Right renal cortex interstitium (tissue), 3 donors: ENCODE data around the gene TOGARAM1. TPM values are rescaled to one million over a fixed set of nuclear protein-coding genes. Genes with fewer than 3 reads are reported as not detected.
A peak's percentile ranks its signal among the peaks of the same experiment; 100 is the strongest.

Experiments used
- DNase-seq, 3 donors: peaks; one replicate each; pipeline ENCODE4 v3.0.0-alpha.2; 2013; ENCODE audit warnings: low read depth in 3 of 3, low spot score in 2 of 3
- polyA plus RNA-seq, 3 donors: library from polyadenylated mRNA; unstranded; fragments of 120-200 nt; gene quantifications; one replicate each; pipeline ENCODE4 v1.2.1, GENCODE V29; 2013; ENCODE audit not compliant: insufficient read length in 3 of 3

TOGARAM1 gene, protein sequence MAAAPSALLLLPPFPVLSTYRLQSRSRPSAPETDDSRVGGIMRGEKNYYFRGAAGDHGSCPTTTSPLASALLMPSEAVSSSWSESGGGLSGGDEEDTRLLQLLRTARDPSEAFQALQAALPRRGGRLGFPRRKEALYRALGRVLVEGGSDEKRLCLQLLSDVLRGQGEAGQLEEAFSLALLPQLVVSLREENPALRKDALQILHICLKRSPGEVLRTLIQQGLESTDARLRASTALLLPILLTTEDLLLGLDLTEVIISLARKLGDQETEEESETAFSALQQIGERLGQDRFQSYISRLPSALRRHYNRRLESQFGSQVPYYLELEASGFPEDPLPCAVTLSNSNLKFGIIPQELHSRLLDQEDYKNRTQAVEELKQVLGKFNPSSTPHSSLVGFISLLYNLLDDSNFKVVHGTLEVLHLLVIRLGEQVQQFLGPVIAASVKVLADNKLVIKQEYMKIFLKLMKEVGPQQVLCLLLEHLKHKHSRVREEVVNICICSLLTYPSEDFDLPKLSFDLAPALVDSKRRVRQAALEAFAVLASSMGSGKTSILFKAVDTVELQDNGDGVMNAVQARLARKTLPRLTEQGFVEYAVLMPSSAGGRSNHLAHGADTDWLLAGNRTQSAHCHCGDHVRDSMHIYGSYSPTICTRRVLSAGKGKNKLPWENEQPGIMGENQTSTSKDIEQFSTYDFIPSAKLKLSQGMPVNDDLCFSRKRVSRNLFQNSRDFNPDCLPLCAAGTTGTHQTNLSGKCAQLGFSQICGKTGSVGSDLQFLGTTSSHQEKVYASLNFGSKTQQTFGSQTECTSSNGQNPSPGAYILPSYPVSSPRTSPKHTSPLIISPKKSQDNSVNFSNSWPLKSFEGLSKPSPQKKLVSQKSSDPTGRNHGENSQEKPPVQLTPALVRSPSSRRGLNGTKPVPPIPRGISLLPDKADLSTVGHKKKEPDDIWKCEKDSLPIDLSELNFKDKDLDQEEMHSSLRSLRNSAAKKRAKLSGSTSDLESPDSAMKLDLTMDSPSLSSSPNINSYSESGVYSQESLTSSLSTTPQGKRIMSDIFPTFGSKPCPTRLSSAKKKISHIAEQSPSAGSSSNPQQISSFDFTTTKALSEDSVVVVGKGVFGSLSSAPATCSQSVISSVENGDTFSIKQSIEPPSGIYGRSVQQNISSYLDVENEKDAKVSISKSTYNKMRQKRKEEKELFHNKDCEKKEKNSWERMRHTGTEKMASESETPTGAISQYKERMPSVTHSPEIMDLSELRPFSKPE (N-terminal part only)
- 10 to 100 TPM; 33.8 to 41.9 (median 35.7) TPM for polyA plus RNA-seq

DNA sequence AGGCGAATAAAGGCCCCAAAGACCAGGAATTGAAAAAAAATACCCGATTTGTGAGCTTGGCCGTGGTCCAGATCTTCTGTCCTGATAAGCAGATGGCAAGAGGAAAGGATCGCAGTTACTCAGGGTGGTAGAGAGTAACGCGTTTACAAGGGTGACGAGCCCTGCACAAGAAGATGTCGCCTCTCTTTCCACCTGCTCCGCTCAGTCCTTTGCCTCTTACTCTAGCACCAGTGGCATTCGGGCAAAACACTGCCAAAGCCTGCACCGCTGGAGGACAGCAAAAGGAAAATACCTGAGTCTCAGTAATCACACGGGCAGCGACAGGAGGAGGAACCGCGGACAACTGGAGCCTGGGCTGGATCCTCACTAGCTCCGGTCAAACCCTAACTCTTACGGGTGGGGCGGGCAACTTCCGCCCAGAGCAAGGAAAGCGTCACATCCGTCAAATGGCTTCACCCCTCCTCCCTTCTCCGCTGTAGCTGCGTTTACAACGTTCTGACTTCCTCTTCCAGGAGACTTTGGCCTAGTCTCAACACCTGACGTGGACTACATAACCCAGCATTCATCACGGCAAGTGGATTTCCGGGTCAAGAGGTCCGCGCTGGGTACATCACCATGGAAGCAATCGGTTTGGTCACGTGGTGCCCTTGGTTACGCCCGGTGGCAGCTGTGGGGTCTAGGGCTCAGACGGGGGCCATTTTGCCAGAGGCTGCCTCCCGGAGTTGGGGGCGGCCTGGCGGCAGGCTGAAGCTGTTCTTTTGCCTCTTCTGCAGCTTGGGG lies at the start of gene TOGARAM1, which contains the start of gene KLHL28:
Gene TOGARAM1 (plus strand): TSS at position 637 of the 780 bp plus-strand sequence. CDS start 232 bp downstream, outside the sequence.
Gene KLHL28 (minus strand): TSS at position 394 of the 780 bp plus-strand sequence. CDS start 16,019 bp downstream, outside the sequence.
- peak; percentile 99 to 100 (median 100) for DNase-seq

DNA sequence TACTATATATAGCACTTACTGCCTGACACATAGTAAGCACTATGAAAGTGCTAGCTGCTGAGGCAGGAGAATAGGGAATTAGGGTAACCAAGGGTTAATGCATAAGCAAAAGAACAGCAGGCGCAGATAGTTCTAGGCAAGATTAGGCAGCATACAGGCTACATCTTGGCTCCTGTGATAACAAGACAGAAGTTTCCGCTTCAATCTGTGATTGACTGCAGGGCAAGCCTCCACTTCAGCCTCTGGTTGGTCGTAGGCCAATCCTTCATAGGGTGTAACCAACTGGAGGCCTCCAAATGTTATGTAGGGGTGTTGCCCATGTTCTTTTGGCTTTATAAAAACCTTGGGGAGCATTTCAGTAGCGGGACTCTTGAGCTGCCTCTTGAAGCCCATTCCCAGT lies 47.1 kb upstream of the TOGARAM1 start:
- DNase-seq = no peak

- no peak for DNase-seq
Observed at GRCh38 chr14:44928793-44929192, 33.2 kb upstream of the TOGARAM1 start.

- no peak for DNase-seq
Observed at GRCh38 chr14:44935155-44935554, 26.8 kb upstream of the TOGARAM1 start.

DNA sequence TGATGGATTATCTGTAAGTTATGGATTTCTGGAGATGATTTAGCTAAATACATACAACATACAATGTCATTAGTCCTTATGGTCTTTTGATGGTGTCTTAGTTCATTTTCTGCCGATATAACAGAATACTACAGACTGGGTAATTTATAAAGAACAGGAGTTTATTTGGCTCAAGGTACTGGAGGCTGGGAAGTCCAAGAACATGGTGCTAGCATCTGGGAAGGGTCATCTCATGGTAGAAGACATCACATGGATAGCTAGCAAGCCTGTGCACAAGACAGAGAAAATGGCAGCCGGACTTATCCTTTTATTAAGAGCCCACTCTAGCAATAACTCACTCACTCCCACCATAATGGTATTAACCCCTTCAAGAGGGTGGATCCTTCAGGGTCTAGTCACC lies 24.4 kb upstream of the TOGARAM1 start:
- no peak for DNase-seq

DNA sequence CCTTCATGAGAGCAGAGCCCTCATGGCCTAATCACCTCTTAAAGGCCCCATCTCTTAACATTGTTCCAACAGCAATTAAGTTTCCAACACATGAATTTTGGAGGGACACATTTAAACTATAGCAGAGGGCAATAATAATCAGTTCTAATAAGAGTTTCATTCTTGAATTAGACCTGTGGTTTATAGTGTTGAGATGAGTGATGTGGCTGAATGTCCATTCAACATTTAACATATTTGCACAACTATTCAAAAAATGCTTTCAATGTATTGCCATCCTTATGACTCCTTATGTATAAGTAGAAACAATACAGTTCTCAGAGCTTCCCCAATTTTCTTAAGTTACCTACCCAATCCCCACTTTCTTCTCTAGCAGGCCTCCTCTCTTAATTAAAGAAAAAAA lies 21.8 kb upstream of the TOGARAM1 start:
- DNase-seq = no peak

- DNase-seq = no peak
Observed at GRCh38 chr14:44940944-44941343, 21.0 kb upstream of the TOGARAM1 start.

DNA sequence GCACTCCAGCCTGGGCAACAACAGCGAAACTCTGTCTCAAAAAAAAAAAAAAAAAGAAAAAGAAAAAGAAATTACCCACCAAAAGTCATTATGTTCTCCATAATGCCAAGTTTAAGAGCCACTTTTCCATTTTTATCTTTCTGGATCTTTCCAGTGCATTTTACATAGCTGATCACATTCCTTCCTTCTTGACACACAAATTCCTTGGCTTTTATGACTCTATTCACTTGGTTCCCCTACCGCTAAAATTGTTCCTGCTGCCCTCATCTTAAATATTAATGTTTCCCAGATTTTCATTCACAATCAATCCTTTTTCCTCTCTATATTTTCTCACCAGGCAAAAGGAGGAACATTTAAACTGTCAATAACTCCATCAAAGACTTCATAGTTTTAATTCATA lies 20.4 kb upstream of the TOGARAM1 start:
- DNase-seq = no peak

- no peak for DNase-seq
Observed at GRCh38 chr14:44942436-44942835, 19.6 kb upstream of the TOGARAM1 start.

GRCh38 chr14:44944107-44944506 lies 17.9 kb upstream of the TOGARAM1 start:
- no peak for DNase-seq

DNA sequence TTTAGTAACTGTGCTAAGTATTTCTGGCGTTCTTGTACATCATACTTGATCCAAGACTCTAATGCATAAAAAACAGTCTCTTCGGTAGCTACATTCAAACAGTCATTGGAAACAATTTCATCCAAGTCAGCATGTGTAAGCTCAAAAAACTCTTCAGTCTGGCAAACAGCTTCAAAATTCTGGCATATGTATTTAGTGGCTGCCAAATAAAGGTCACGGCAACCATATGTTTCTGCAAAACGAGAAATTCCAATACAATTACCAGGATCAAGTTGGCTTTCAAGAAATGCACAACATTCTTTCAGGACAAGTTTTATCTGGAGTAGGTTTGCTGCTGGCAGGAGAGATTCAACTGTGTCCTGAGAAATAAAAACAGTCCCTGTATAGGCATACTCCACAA lies 16.7 kb upstream of the TOGARAM1 start:
- no peak for DNase-seq

- no peak for DNase-seq
Observed at GRCh38 chr14:44951051-44951450, 10.9 kb upstream of the TOGARAM1 start.

DNA sequence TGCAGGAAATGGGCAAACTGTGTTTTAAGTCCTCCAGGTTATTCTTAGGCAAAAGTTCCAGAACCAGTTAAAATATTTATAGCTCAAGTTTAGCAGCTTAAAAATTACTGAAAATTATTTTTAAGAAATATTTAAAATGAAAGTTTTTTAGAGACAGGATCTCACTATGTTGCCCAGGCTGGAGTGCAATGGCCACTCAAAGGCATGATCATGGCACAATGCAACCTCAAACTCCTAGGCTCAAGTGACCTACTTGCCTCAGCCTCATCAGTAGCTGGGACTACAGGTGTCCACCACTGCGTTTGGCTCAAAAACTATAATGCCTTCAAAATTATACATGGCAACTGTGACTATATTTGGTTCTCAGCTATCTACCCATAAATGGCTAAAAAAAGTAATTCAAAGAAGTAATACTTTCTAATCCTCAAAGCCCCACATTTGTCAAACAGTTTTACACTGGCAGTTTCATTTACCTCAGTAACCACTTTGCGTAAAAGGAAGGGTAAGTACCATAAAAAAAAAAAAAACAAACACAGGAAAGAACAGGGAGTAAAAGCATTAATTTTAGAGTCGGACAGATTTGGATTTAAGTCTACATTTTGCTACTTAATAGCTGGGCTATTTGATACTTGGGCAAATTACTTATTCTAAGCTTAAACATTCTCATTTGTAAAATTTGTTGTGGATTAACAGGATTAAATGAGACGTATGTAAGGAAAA lies 9.4 kb upstream of the TOGARAM1 start:
- DNase-seq = no peak

DNA sequence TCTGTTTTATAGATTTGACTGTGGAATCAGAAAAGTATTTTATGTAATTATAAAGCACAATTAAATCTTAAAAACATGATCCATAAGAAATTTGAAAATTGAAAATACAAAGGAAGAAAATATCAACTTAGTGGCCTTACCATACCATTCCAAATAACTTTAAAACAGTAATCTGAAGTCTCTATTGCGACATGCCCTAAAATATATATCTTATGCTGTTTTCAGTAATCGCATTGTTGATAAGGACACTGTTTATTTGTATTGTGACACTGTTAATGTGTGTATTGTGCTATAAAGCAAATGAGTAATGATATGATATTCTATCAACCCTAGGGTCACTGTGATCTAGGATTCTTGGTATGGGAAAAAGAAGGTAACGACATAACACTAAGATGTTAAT lies 7.2 kb upstream of the TOGARAM1 start:
- no peak for DNase-seq

GRCh38 chr14:44955528-44955927 lies 6.5 kb upstream of the TOGARAM1 start:
- no peak for DNase-seq

DNA sequence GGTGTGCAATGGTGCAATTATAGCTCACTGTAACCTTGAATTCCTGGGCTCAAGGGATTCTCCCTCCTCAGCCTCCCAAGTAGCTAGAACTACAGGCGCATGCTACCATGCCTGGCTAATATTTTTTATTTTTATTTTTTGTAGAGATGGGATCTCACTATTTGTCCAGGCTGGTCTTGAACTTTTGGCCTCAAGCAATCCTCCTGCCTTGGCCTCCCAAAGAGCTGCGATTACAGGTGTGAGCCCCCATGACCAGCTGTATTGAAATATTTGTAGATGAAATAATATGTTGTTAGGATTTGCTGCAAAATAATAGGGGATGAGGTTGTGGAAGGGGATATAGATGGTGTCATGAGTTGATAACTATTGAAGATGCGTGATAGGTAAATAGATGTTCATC lies 5.1 kb upstream of the TOGARAM1 start:
- no peak for DNase-seq

DNA sequence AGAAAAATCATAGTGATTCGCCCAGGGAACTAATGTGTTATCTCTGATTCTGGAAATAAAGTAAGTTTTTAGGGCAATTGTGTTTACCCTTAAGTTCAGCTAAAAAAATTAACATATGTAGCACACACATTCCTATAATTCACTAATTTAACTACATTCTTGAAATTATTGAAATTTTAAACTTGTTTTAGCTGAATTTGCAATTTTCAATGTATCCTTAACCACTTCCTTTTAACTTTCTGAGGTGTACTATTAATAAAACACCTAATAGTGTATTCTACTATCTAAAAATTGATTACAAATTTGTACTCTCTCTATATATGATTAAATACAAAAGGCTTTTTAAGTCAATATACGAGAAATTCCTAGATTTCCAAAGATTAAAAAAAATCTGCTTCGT lies 2.5 kb upstream of the TOGARAM1 start:
- DNase-seq = no peak

GRCh38 chr14:44960146-44960545 lies 1.8 kb upstream of the TOGARAM1 start:
- DNase-seq = no peak

DNA sequence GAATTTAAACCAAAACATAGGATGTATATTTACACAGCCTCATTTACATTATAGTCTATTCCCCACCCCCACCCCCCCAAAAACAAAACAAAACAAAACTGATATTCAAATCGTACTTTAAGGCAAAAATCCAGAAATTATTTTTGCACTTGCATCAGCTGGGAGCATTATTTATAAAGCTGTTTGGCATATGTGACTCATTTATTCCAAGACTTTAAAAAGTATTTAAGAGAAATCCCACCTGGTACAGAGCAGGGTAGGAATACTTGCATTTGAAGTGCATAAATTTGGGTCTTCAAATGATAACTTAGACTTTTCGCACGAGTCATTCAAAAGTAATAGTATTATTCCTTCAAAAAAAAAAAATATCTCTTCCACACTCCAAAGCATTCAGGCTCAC lies 1.3 kb upstream of the TOGARAM1 start:
- no peak for DNase-seq
